ENCODE results near the gene AIPL1.

AIPL1 gene

DNA sequence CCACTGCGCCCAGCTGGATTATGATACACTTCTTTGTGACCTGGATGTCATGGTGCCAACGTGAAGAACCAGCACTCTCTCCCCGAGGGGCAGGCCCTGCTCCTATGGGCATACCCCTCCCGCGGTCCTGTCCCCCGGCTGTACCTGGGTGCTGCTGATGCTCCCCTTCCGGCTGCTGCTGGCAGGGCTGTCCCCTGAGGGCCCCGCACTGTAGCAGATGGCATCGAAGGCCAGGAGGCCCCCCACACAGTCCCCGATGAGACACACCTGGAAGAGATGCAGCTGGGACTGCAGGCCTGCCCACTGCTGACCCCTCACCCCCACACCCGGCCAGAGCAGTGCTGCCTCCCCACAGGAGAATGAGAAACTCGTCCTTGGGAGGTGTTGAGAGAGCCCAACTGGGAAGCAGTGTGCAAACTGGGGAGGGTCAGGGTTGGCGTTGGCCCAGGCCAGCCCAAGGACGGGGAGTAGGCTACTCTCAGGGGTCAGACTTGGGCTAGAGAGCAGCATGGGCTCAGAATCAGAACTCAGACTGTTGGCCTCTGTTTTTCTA lies 43.0 kb upstream of the AIPL1 start:
- H3K4me3 ChIP-seq (ENCODE audit: low read depth, low read length) = no peak overlapping the region
- no peak for DNase-seq (ENCODE audit: low read depth)
- TF ChIP-seq, protein P1, sequence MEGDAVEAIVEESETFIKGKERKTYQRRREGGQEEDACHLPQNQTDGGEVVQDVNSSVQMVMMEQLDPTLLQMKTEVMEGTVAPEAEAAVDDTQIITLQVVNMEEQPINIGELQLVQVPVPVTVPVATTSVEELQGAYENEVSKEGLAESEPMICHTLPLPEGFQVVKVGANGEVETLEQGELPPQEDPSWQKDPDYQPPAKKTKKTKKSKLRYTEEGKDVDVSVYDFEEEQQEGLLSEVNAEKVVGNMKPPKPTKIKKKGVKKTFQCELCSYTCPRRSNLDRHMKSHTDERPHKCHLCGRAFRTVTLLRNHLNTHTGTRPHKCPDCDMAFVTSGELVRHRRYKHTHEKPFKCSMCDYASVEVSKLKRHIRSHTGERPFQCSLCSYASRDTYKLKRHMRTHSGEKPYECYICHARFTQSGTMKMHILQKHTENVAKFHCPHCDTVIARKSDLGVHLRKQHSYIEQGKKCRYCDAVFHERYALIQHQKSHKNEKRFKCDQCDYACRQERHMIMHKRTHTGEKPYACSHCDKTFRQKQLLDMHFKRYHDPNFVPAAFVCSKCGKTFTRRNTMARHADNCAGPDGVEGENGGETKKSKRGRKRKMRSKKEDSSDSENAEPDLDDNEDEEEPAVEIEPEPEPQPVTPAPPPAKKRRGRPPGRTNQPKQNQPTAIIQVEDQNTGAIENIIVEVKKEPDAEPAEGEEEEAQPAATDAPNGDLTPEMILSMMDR (IDR thresholded peaks at IDR 0.05; ENCODE audit: low read depth, low read length, missing control alignments) = no peak

DNA sequence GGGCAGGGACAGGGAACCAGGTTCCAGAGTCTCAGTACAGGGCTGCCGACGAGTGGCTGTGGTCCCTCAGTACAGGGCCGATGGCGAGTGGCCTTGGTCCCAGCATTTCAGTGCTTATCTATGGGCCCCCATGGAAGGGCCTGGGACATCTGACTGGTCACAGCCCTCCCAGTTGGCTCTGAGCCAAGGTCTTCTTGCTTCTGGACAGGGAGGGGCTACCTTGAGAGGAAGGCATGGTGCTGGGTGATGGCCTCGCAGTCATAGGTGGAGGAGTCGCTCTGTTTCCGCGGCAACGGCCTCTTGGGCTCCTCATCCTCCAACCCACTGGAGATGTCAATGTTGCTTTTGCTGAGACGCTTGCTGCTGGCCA lies 41.9 kb upstream of the AIPL1 start:
- TF ChIP-seq, protein P1 (IDR thresholded peaks at IDR 0.05; ENCODE audit: low read depth, low read length, missing control alignments) = no peak
- H3K4me3 ChIP-seq (ENCODE audit: low read depth, low read length) = no peak overlapping the region
- no peak for DNase-seq (ENCODE audit: low read depth)

DNA sequence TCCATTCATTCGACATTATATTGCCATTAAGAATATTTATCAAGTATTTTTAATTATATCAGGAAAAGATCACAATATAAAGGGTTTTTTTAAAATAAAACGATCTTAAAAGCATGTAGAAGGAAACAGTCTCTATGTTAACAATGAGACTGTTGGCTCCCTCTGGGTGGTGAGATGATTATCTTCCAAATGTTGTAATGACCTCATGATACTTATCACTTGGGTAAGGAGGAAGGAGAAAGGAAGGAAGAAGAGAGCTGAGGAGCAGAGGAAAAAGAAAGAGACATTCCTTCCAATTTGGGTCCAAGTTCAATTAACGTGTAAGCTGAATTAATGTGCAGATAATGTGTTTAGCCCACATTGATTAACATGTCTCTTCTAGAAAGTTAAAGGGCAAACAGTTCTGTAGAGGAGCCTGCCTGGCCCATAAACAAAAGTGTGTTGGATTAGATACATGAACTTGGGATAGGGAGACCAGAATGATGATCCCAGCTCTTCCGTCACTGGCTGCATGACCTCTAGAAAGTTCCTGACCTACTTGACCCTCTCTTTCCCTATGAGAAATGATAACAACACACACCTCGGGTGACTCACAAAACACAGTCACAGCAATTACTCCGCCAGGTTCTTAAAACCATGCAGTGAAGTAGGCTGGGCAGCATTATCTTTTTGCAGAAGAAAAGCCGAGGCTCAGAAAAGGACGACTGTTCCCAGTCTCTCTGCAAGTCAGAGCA lies 41.3 kb upstream of the AIPL1 start:
- H3K4me3 ChIP-seq (ENCODE audit: low read depth, low read length) = no peak overlapping the region
- TF ChIP-seq, protein P1 (IDR thresholded peaks at IDR 0.05; ENCODE audit: low read depth, low read length, missing control alignments) = no peak
- DNase-seq (ENCODE audit: low read depth) = no peak

DNA sequence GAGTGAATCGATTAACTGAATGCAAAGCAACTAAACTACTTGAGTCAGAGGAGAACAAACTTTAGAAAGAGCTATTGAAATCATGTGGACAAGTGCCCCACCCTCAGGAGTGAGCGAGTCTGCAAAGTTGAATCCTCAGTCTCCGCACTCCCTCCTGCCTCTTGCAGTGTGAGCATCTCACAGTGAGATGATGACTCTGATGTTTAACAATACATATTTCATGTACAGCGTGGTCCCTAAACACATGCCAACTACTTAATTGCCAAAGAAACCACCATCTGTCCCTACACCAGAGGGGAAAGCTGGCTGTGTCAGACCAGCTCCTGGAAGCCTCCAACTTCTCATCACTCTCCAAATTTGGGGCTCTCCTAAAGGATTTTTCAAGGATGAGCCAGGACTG lies 40.5 kb upstream of the AIPL1 start:
- no peak overlapping the region for H3K4me3 ChIP-seq (ENCODE audit: low read depth, low read length)
- no peak for DNase-seq (ENCODE audit: low read depth)
- TF ChIP-seq, protein P1 (IDR thresholded peaks at IDR 0.05; ENCODE audit: low read depth, low read length, missing control alignments) = no peak

DNA sequence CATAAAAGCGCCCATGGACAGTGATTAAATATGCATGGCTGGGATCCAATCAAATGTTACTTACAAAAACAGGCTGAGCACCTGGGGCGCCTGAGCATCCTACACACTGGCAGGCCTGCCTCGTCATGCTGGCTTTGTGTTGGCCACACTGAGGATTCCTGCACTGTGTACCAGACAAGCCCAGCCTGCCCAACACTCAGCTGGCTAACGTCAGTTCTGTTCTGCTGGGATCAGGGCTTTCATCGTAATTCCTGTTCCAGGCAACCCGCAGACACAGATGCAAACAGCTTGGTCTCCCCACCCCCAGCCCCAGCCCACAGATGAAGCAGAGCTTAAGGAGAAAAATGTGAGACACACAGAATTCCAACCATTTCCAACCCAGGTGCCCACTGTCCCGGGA lies 40.0 kb upstream of the AIPL1 start:
- TF ChIP-seq, protein P1 (IDR thresholded peaks at IDR 0.05; ENCODE audit: low read depth, low read length, missing control alignments) = no peak
- no peak for DNase-seq (ENCODE audit: low read depth)
- H3K4me3 ChIP-seq (ENCODE audit: low read depth, low read length) = no peak overlapping the region

DNA sequence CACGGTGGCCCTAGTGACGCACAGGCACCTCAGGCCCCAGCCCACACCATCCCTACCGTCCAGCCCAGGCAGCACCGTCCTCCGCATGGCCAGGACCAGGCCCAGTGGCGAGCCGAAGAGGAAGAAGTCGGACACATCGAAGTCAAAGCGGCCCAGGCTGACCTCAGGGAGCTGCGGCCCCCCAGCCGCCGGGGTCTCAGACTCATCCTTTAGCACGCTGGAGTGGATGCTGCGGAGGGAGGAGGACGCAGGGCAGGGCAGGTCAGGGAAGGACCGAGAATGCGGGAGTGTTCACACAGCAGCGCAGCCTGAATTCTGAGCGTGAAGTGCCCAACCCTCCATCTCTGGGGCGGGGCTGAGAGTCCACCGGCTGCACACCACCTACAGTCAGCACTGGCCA lies 39.5 kb upstream of the AIPL1 start:
- TF ChIP-seq, protein P1 (IDR thresholded peaks at IDR 0.05; ENCODE audit: low read depth, low read length, missing control alignments) = no peak
- H3K4me3 ChIP-seq (ENCODE audit: low read depth, low read length) = no peak overlapping the region
- no peak for DNase-seq (ENCODE audit: low read depth)
